ENCODE results near the gene THAP8. TPM values are rescaled to one million over a fixed set of nuclear protein-coding genes. Genes with fewer than 3 reads are reported as not detected.

The THAP8 gene
- total and polyA plus RNA-seq, 2 of the 8 experiments (the other 6 are each of a cell fraction or from before 2014, with no cell fraction given), result 6.0 to 11.1 TPM

DNA sequence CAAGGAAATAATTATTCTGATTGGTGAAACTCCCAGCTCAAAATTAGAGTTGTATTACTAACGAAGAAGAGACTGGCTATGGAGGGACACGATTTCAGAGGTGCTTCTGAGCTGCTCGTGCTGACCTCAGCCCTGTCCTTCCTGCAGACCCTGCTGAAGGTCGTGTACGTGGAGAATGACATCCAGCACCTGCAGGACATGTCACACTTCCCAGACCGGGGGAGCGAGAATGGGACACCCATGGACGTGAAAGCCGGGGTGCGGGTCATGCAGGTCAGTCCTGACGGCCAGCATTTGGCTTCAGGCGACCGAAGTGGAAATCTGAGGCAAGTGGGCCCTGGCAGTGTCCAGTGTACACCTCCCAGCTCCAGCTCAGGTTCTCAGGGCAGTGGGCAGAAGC lies 28.8 kb upstream of the THAP8 start:
- Histone ChIP-seq H3K27ac (ENCODE audit: low read depth, low read length) (no peak overlapping the region), H4K8ac (ENCODE audit: extremely low read depth, insufficient read depth, low read length) (no peak overlapping the region), H2AK5ac (ENCODE audit: low read depth, low read length) (no peak overlapping the region), H3K23me2 (ENCODE audit: low read depth, low read length) (no peaks in the 10 kb centered on the region), H3K4me2 (ENCODE audit: insufficient read depth in 1 of 2, low read depth in 2 of 2, low read length in 2 of 2) (no peak overlapping the region), H3K18ac (ENCODE audit: extremely low read depth, low read length) (no peak overlapping the region), H2BK5ac (ENCODE audit: low read depth, low read length) (no peak overlapping the region), H3K14ac (ENCODE audit: insufficient read length) (no peak overlapping the region), H2BK15ac (ENCODE audit: low read length) (no peak overlapping the region), H3K4ac (replicated peaks; ENCODE audit: insufficient read length, low read depth, low read length) (no peak overlapping the region), H2AFZ (ENCODE audit: low read length) (no peak overlapping the region), H3K9me3 (ENCODE audit: insufficient read depth in 2 of 2, low read depth in 1 of 2, low read length in 1 of 2) (no peaks in the 10 kb centered on the region), H3K27me3 (replicated peaks in 1 of 4; ENCODE audit: control insufficient read depth in 3 of 4, extremely low read depth in 1 of 4, insufficient read depth in 3 of 4, low read length in 3 of 4) (no peaks in the 10 kb centered on the region), H3K9ac (replicated peaks in 1 of 4; ENCODE audit: extremely low read depth in 1 of 4, low read depth in 3 of 4, low read length in 3 of 4) (no peak overlapping the region), H3K4me1 (replicated peaks in 1 of 4; ENCODE audit: control insufficient read depth in 3 of 4, insufficient read depth in 4 of 4, low read length in 3 of 4) (no peaks in the 10 kb centered on the region), H4K91ac (replicated peaks; ENCODE audit: insufficient read length, low read length) (no peak overlapping the region), H2BK20ac (ENCODE audit: low read length) (no peak overlapping the region), H3K4me3 (ENCODE audit: extremely low read depth in 1 of 4, insufficient read depth in 2 of 4, low read depth in 3 of 4, low read length in 4 of 4) (no peak overlapping the region), H4K20me1 (replicated peaks in 1 of 2; ENCODE audit: control insufficient read depth in 1 of 2, insufficient read depth in 2 of 2, low read length in 2 of 2) (peaks cover 0 to 13% of the 10 kb centered on the region in 2 experiments), H4K5ac (ENCODE audit: insufficient read length, low read depth, low read length) (no peak overlapping the region), H3K23ac (ENCODE audit: insufficient read length) (no peak overlapping the region), H3K56ac (replicated peaks; ENCODE audit: insufficient read length, low read depth, low read length) (no peak overlapping the region), H3K36me3 (ENCODE audit: control insufficient read depth in 2 of 4, insufficient read depth in 4 of 4, low read length in 3 of 4) (peaks cover 33 to 68% (median 51%) of the 10 kb centered on the region in 4 experiments), H3K79me2 (ENCODE audit: control insufficient read depth in 1 of 2, insufficient read depth in 2 of 2, low read length in 2 of 2) (no peaks in the 10 kb centered on the region), H3K79me1 (ENCODE audit: low read depth, low read length) (no peaks in the 10 kb centered on the region), H2BK120ac (replicated peaks; ENCODE audit: low read depth, low read length) (no peak overlapping the region), H2BK12ac (ENCODE audit: low read depth, low read length) (no peak overlapping the region)
- 92% methylated on average over 13 of the region's 13 CpGs; no CpG with 5 or more reads in 1 of the 2 experiments for WGBS, 2 experiments (ENCODE audit: extremely low coverage in 1 of 2, insufficient coverage in 1 of 2, insufficient read length in 1 of 2, insufficient replicate concordance in 2 of 2, low coverage in 1 of 2, low lambda C conversion rate in 2 of 2, missing lambda C conversion rate in 1 of 2)
- FAIRE-seq (no peak), DNase-seq (ENCODE audit: low read depth in 1 of 2, low spot score in 2 of 2) (no peak)
- ChIA-PET POLR2A (ENCODE audit: partially characterized antibody) (interaction anchor here (0.9 to 1.5 kb wide), 4 partner anchors 8 to 21 kb away, joined by 3 to 4 read pairs (median 4); no protein-coding TSS in a partner anchor), CTCF (ENCODE audit: partially characterized antibody) (interaction anchor here (1.1 to 1.2 kb wide), 2 partner anchors 20 to 22 kb away, joined by 3 to 5 read pairs; no protein-coding TSS in a partner anchor)
- TF ChIP-seq CBX8 (IDR thresholded peaks at IDR 0.05; ENCODE audit: borderline replicate concordance, low read depth, low read length) (no peak), SUZ12 (IDR thresholded peaks at IDR 0.05; ENCODE audit: low read length) (no peak), BACH1 (IDR thresholded peaks at IDR 0.05; ENCODE audit: low read length) (no peak), USF2 (IDR thresholded peaks at IDR 0.05; ENCODE audit: low read length) (no peak), ASH2L (IDR thresholded peaks at IDR 0.05; ENCODE audit: low read length) (no peak), POU5F1 (IDR thresholded peaks at IDR 0.05; ENCODE audit: low read depth, low read length) (no peak), RAD21 (IDR thresholded peaks at IDR 0.05 in 1 of 2, conservative IDR thresholded peaks at IDR 0.05 in 1 of 2; ENCODE audit: low read depth in 2 of 2, low read length in 2 of 2) (no peak), KDM1A (IDR thresholded peaks at IDR 0.05; ENCODE audit: borderline replicate concordance, low read length) (no peak), KDM5A (IDR thresholded peaks at IDR 0.05; ENCODE audit: low read length) (no peak), TAF1 (IDR thresholded peaks at IDR 0.05; ENCODE audit: low read depth, low read length) (no peak), MAFK (IDR thresholded peaks at IDR 0.05; ENCODE audit: low read depth, low read length) (no peak)
- TF ChIP-seq, protein P1, sequence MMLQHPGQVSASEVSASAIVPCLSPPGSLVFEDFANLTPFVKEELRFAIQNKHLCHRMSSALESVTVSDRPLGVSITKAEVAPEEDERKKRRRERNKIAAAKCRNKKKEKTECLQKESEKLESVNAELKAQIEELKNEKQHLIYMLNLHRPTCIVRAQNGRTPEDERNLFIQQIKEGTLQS (IDR thresholded peaks at IDR 0.05; ENCODE audit: insufficient read depth, low read depth, low read length), result no peak

All from H1 (cell line).